Stimulated activated naive CD8-positive, alpha-beta T cell treated with anti-CD3 and anti-CD28 coated beads, Interleukin-15, Interleukin-2, amounts not matched to agents 100 ng/mL and 50 ng/mL, for 24 hours (primary cell): ENCODE data around the gene ADSL.
A peak's percentile ranks its signal among the peaks of the same experiment; 100 is the strongest.
"Not testable (repeated sequence)": the region's sequence is repeated elsewhere in the genome, so short reads cannot be mapped to it uniquely, and the experiment has no call there.

Experiments used
- H3K27ac Mint-ChIP-seq: one replicate; pipeline ENCODE4 v1.8.0; 2021; ENCODE audit warnings: mild to moderate bottlenecking, mixed read lengths
- H3K27me3 Mint-ChIP-seq: one replicate; pipeline ENCODE4 v1.8.0; 2021; ENCODE audit warnings: mixed read lengths
- H3K36me3 Mint-ChIP-seq: one replicate; pipeline ENCODE4 v1.8.0; 2021; ENCODE audit warnings: low read depth, mixed read lengths
- H3K4me1 Mint-ChIP-seq: one replicate; pipeline ENCODE4 v1.8.0; 2021; ENCODE audit warnings: low read depth, mixed read lengths
- H3K4me3 Mint-ChIP-seq: one replicate; pipeline ENCODE4 v1.8.0; 2021; ENCODE audit warnings: mild to moderate bottlenecking, mixed read lengths
- H3K9me3 Mint-ChIP-seq: one replicate; pipeline ENCODE4 v1.8.0; 2021; ENCODE audit warnings: mixed read lengths

Gene ADSL

GRCh38 chr22:40346185-40347118, at the start of gene ADSL:
ADSL (plus strand) TSS chr22:40346500; CDS start chr22:40346559, 59 bp downstream.
- peak within 1 kb of the TSS; percentile 99 for H3K4me3 Mint-ChIP-seq
- H3K27me3 Mint-ChIP-seq, result no peaks in the 10 kb centered on the region
- H3K4me1 Mint-ChIP-seq, result peaks cover 50% of the 10 kb centered on the region
- peak within 1 kb of the TSS; percentile 98 for H3K27ac Mint-ChIP-seq
- no peaks in the 10 kb centered on the region for H3K9me3 Mint-ChIP-seq
- peaks cover 30% of the 10 kb centered on the region for H3K36me3 Mint-ChIP-seq

DNA sequence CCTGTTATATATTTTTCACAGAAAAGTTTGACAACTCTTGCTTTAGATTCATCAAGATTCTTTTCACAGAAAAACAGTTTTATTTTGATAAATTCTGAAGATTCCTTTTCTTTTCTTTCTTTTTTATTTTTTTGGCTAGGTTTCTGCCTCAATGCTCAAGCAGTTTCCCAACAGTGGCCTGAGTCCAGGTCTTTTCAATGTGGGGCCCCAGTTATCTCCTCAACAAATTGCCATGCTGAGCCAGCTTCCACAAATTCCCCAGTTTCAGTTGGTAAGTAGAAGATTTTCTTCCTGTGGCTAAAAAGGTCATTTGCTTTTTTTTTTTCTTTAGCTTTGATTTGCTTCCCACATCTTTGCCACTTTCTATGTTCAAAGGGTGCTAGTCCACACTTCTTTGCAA, 46.0 kb upstream of the ADSL start:
- no peaks in the 10 kb centered on the region for H3K27me3 Mint-ChIP-seq
- peaks cover 9% of the 10 kb centered on the region for H3K4me1 Mint-ChIP-seq
- H3K36me3 Mint-ChIP-seq, result peaks cover 38% of the 10 kb centered on the region
- no peaks in the 10 kb centered on the region for H3K9me3 Mint-ChIP-seq
- no peak overlapping the region for H3K4me3 Mint-ChIP-seq
- no peak overlapping the region for H3K27ac Mint-ChIP-seq

- H3K4me3 Mint-ChIP-seq, result no peak overlapping the region
- peaks cover 31% of the 10 kb centered on the region for H3K36me3 Mint-ChIP-seq
- peaks cover 9% of the 10 kb centered on the region for H3K4me1 Mint-ChIP-seq
- H3K27ac Mint-ChIP-seq, result no peak overlapping the region
- no peaks in the 10 kb centered on the region for H3K9me3 Mint-ChIP-seq
- no peaks in the 10 kb centered on the region for H3K27me3 Mint-ChIP-seq
These were observed 45.2 kb upstream of the ADSL start for GRCh38 chr22:40300884-40301672.

GRCh38 chr22:40302149-40302548, 44.2 kb upstream of the ADSL start:
- no peaks in the 10 kb centered on the region for H3K9me3 Mint-ChIP-seq
- peaks cover 9% of the 10 kb centered on the region for H3K4me1 Mint-ChIP-seq
- H3K27me3 Mint-ChIP-seq, result no peaks in the 10 kb centered on the region
- peaks cover 28% of the 10 kb centered on the region for H3K36me3 Mint-ChIP-seq
- no peak overlapping the region for H3K4me3 Mint-ChIP-seq
- no peak overlapping the region for H3K27ac Mint-ChIP-seq

GRCh38 chr22:40305625-40306024, 40.7 kb upstream of the ADSL start:
- H3K9me3 Mint-ChIP-seq, result no peaks in the 10 kb centered on the region
- no peaks in the 10 kb centered on the region for H3K27me3 Mint-ChIP-seq
- no peak overlapping the region for H3K27ac Mint-ChIP-seq

GRCh38 chr22:40308999-40309573, 37.2 kb upstream of the ADSL start:
- Mint-ChIP-seq H3K9me3 (no peaks in the 10 kb centered on the region), H3K4me1 (peaks cover 26% of the 10 kb centered on the region), H3K4me3 (no peak overlapping the region), H3K27ac (peak overlapping the region; percentile 69), H3K27me3 (no peaks in the 10 kb centered on the region), H3K36me3 (peaks cover 53% of the 10 kb centered on the region)

More at GRCh38 chr22:40305625-40306024, 40.7 kb upstream of the ADSL start:
- no peak overlapping the region for H3K4me3 Mint-ChIP-seq
- H3K4me1 Mint-ChIP-seq, result peaks cover 35% of the 10 kb centered on the region
- H3K36me3 Mint-ChIP-seq, result peaks cover 42% of the 10 kb centered on the region

GRCh38 chr22:40309631-40310030, 36.7 kb upstream of the ADSL start:
- H3K27ac Mint-ChIP-seq, result peak overlapping the region; percentile 18
- H3K36me3 Mint-ChIP-seq, result peaks cover 58% of the 10 kb centered on the region

GRCh38 chr22:40310081-40310767, 36.1 kb upstream of the ADSL start:
- Mint-ChIP-seq H3K27me3 (no peaks in the 10 kb centered on the region), H3K4me3 (no peak overlapping the region), H3K9me3 (no peaks in the 10 kb centered on the region), H3K27ac (peak overlapping the region; percentile 18), H3K36me3 (peaks cover 61% of the 10 kb centered on the region), H3K4me1 (peaks cover 26% of the 10 kb centered on the region)

More at GRCh38 chr22:40309631-40310030, 36.7 kb upstream of the ADSL start:
- no peak overlapping the region for H3K4me3 Mint-ChIP-seq
- H3K27me3 Mint-ChIP-seq, result no peaks in the 10 kb centered on the region
- peaks cover 26% of the 10 kb centered on the region for H3K4me1 Mint-ChIP-seq
- no peaks in the 10 kb centered on the region for H3K9me3 Mint-ChIP-seq

DNA sequence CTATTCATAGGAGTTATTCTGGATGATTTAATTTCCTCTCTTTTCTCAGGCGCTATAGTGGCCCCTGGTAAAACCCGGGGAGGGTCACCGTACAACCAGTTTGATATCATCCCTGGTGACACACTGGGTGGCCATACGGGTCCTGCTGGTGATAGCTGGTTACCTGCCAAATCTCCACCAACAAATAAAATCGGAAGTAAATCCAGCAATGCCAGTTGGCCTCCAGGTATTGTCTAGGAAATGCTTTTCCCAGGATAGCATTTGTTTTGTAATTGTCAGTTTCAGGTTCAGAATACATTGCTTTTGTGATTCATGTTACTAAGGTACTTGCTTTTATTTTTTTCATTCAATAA, 35.6 kb upstream of the ADSL start:
- H3K27me3 Mint-ChIP-seq, result no peaks in the 10 kb centered on the region
- H3K27ac Mint-ChIP-seq, result no peak overlapping the region
- H3K4me1 Mint-ChIP-seq, result peaks cover 26% of the 10 kb centered on the region
- H3K9me3 Mint-ChIP-seq, result no peaks in the 10 kb centered on the region
- peaks cover 66% of the 10 kb centered on the region for H3K36me3 Mint-ChIP-seq
- H3K4me3 Mint-ChIP-seq, result no peak overlapping the region

GRCh38 chr22:40311646-40312045, 34.7 kb upstream of the ADSL start:
- H3K27me3 Mint-ChIP-seq, H3K4me3 Mint-ChIP-seq, H3K9me3 Mint-ChIP-seq, H3K27ac Mint-ChIP-seq: not testable (repeated sequence)
- Mint-ChIP-seq H3K36me3 (peaks cover 71% of the 10 kb centered on the region), H3K4me1 (peaks cover 26% of the 10 kb centered on the region)

- Mint-ChIP-seq H3K27me3 (no peaks in the 10 kb centered on the region), H3K36me3 (peaks cover 73% of the 10 kb centered on the region), H3K9me3 (no peaks in the 10 kb centered on the region), H3K4me1 (peaks cover 26% of the 10 kb centered on the region), H3K4me3 (no peak overlapping the region), H3K27ac (no peak overlapping the region)
These were observed 34.2 kb upstream of the ADSL start for GRCh38 chr22:40312050-40312449.

DNA sequence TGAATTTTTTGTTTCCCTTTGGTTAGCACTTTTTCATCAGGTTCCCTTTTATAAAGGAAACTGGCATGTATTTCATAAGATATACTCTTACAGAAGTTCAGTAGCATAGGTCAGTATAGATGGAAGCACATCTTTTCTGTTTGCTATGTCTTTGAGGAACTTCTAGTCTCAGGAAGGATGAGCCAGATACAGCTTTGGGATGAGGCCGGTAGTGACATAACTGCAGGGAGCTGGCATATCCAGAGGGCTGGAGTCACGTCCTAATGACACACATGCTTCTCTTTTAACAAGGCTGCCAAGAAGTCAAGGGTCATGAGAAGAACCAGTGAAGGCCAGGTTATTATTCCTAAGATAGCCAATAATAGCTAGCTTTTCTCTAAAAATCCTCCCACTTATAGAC, 33.3 kb upstream of the ADSL start:
- Mint-ChIP-seq H3K27me3 (no peaks in the 10 kb centered on the region), H3K9me3 (no peaks in the 10 kb centered on the region), H3K4me1 (peaks cover 20% of the 10 kb centered on the region), H3K4me3 (no peak overlapping the region), H3K27ac (no peak overlapping the region), H3K36me3 (peaks cover 73% of the 10 kb centered on the region)

DNA sequence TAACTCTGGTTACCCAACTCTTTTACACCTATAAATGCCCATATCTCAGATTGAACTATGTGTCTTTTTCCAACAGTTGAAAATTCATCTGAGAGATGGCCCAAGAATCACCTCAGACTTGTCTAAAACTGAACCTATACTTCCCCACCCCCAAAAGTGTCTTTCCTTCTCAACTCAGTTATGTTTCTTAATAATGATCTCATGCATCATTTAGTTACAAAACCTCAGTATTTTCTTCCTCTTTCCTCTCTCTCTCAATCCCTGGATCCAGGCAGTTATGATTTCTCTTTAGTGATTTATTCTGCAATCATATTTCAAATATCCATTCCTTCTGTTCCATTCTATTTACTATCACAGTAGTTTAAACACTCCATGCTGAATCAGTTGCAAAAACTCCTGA, 32.3 kb upstream of the ADSL start:
- H3K27me3 Mint-ChIP-seq, result no peaks in the 10 kb centered on the region
- no peaks in the 10 kb centered on the region for H3K9me3 Mint-ChIP-seq
- H3K4me1 Mint-ChIP-seq, result peaks cover 10% of the 10 kb centered on the region
- H3K4me3 Mint-ChIP-seq, result no peak overlapping the region
- peaks cover 71% of the 10 kb centered on the region for H3K36me3 Mint-ChIP-seq
- peak overlapping the region; percentile 15 for H3K27ac Mint-ChIP-seq

- H3K27ac Mint-ChIP-seq, result peak overlapping the region; percentile 90
- H3K27me3 Mint-ChIP-seq, result no peaks in the 10 kb centered on the region
- H3K4me3 Mint-ChIP-seq, result no peak overlapping the region
- H3K36me3 Mint-ChIP-seq, result peaks cover 52% of the 10 kb centered on the region
- peaks cover 44% of the 10 kb centered on the region for H3K4me1 Mint-ChIP-seq
- H3K9me3 Mint-ChIP-seq, result no peaks in the 10 kb centered on the region
These were observed 25.6 kb upstream of the ADSL start for GRCh38 chr22:40320687-40321086.
